Activated CD4-positive, alpha-beta T cell treated with anti-CD3 and anti-CD28 coated beads for 4 hours (primary cell): ENCODE measurements around the gene RUNX2.
"Not testable (repeated sequence)": the region's sequence is repeated elsewhere in the genome, so short reads cannot be mapped to it uniquely, and the experiment has no call there.

Experiments used
- DNase-seq, 2 donors: peaks; one replicate each; pipeline ENCODE4 v3.0.0-alpha.2; 2020

Gene RUNX2

GRCh38 chr6:45327956-45328522 is at the start of gene RUNX2:
TSS of gene RUNX2 (plus strand) at chr6:45328330. CDS start at chr6:45328727, 397 bp downstream.
- DNase-seq: no peak

DNA sequence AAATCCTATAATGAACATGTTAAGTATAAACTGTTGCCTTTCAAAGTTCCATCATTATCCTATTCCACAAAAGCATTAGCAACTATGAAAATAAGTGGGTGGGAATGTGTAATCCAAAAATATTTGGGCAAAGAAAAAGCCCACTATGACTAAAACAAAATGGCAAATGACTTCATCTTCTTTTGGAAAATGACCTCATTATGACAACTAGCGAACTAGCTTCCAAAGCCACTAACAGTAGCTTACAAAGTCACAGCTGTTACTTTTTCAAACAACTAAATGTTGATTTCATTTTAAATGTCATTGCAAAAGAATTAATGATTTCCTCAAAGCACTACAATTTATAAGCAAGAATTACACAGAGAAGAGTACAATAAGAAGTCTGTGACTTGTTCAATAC is 49.8 kb upstream of the RUNX2 start:
- no peak for DNase-seq

DNA sequence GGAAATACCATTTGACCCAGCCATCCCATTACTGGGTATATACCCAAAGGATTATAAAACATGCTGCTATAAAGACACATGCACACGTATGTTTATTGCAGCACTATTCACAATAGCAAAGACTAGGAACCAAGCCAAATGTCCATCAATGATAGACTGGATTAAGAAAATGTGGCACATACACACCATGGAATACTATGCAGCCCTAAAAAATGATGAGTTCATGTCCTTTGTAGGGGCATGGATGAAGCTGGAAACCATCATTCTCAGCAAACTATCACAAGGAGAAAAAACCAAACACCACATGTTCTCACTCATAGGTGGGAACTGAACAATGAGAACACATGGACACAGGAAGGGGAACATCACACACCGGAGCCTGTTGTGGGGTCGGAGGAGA is 41.4 kb upstream of the RUNX2 start:
- DNase-seq: not testable (repeated sequence)

DNA sequence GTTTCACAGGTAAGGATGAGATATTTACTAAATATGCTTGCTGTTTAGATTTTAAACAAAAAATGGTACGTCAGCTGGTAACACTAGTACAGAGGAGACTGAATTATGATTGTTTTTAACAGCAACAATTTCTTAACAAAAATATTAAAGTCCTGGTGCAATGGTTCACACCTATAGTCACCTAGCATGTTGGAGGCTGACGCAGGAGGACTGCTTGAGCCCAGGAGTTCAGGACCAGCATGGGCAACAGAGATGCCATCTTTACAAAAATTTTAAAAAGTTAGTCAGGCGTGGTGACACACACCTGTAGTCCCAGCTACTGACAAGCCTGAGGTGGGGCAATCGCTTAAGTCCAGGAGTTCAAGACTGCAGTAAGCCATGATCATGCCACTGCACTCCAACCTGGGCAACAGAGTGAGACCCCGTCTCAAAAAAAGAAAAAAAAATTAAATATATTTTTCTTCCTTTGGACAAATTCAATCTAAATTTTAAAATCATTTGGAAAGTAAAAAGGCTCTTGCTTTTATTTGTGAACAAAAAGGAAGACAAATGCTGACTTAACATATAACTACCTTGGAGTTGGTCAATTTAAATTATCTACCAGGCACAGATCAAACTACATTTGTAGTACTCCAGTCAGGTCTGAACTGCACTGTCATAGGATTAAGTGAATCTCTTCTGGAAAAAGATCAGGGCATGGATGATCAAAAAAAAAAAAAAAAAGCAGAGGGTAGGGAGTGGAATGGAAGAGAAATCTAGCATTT is 38.2 kb upstream of the RUNX2 start:
- no peak for DNase-seq

GRCh38 chr6:45293306-45293705 is 34.8 kb upstream of the RUNX2 start:
- no peak for DNase-seq

- DNase-seq: not testable (repeated sequence)
These were observed 33.9 kb upstream of the RUNX2 start for GRCh38 chr6:45294065-45294701.

DNA sequence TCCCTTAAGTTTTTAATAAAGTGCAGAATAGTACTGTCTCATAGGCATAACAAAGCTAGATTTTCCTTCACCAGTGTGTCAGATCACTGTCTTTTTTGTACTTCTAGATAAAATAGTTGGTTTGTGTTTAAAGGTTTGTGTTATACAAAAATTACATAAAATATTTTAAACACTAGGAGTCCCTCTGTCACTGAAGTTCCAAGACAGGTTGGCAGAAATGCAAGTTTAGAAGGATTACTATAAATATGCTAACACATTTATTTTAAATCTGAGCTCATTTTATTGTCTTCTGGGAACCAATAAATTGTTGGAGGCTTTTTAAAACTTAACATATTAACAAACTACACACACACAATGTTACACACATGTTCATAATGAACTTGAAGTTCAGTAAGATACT is 30.8 kb upstream of the RUNX2 start:
- no peak for DNase-seq

DNA sequence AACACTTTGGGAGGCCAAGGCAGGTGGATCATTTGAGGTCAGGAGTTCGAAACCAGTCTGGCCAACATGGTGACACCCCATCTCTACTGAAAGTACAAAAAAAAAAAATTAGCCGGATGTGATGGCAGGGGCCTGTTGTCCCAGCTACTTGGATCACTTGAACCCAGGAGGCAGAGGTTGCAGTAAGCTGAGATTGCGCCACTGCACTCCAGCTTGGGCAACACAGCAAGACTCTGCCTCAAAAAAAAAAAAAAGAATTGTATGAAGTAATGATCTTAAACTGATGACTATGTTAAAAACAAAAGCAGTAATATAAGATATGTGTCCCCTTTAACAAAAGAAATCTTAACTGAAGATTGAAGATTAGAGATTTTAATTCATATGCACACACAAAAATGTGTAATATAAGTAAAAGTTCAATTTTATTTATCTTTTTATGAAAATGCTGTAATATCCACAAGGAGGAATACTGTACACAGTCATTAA is 29.0 kb upstream of the RUNX2 start:
- DNase-seq: no peak

GRCh38 chr6:45300736-45301135 is 27.4 kb upstream of the RUNX2 start:
- no peak for DNase-seq

GRCh38 chr6:45301348-45302142 is 26.6 kb upstream of the RUNX2 start:
- no peak for DNase-seq

DNA sequence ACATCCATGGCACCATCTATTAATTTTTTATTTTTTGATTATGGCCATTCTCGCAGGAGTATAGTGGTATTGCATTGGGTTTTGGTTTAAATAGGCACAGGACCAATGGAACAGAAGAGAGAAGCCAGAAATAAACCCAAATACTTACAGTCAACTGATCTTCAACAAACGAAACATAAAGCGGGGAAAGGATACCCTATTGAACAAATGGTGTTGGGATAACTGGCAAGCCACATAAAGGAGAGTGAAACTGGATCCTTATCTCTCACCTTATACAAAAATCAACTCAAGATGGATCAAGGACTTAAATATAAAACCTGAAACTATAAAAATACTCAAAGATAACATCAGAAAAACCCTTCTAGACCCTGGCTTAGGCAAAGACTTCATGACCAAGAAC is 25.3 kb upstream of the RUNX2 start:
- no peak for DNase-seq

DNA sequence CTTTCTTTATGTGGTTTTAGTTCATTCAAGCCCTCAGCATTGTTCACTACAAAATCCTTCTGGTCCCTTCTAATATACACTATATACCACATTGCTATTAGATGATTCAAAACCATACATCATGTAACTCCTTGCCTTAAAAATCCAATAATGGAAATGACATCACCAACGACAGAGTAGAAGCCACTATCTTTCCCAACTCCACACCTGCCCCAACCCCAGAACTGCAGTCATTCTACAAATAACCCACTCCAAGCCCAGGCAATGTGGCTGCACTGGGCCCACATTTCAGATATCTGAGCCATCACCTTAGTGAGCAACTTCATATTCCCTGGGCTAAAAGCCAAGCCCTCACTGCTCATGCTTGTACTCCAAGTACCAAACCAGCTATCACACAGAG is 22.6 kb upstream of the RUNX2 start:
- no peak for DNase-seq

GRCh38 chr6:45310118-45310788 is 17.9 kb upstream of the RUNX2 start:
- DNase-seq: peak in 1 of 2 donors; percentile 9

DNA sequence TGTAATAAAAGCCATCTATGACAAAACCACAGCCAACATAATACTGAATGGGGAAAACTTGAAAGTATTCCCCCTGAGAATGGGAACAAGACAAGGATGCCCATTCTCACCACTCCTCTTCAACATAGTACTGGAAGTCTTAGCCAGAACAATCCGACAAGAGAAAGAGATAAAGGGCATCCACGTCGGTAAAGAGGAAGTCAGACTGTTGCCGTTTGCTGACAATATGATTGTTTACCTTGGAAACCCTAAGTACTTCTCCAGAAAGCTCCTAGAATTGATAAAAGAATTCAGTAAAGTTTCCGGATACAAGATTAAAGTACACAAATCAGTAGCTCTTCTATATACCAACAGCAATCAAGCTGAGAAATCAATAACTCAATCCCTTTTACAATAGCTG is 14.0 kb upstream of the RUNX2 start:
- DNase-seq: no peak

DNA sequence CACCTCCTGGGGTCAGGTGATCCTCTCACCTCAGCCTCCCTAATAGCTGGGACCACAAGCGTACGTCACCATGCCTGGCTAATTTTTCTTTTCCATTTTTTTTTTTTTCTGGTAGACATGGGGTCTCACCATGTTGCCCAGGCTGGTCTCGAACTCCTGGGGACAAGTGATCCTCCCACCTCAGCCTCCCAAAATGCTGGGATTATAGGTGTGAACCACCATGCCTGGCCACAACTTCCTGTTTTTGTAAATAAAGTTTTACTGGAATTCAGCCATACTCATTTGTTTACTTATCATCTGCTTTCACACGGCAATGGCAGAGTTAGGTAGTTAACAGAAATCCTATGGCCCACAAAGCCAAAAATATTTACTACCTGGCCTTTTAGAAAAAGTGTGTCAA is 7.8 kb upstream of the RUNX2 start:
- no peak for DNase-seq

DNA sequence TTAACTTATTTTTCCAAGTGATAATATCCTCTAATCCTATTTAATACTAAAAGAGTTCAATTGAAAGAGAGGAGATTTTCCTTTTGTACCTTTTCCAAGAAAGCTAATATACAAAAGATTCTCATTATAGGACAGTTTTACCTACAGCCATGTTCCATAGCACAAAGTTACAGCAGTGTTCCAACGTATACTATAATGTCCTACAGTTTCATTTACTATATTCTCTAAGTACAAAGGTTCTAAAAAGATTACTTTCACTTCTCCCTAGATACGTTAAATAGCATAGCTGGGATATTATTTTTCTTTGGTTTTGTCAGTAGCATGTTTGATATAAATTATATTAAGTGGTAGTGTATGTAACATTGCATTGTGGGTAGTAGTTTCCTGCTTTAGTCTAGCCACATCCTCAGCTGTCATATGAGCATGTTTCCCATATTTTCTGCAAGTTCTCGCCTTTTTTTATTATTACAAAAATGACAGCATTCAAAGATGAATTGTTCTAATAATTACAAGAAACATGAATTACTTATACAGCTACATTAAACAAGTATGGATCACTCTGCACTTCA is 4.4 kb upstream of the RUNX2 start:
- DNase-seq: no peak

- DNase-seq: no peak
These were observed 1.3 kb upstream of the RUNX2 start for GRCh38 chr6:45326698-45327417.

DNA sequence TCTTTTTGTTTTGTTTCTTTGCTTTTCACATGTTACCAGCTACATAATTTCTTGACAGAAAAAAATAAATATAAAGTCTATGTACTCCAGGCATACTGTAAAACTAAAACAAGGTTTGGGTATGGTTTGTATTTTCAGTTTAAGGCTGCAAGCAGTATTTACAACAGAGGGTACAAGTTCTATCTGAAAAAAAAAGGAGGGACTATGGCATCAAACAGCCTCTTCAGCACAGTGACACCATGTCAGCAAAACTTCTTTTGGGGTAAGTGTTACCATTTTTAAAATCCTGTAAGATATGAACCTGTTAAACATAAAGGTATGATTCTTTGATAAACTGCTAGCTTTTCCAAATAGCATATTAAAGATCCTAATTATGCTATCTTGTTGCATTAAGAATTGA is 393 bp downstream of the RUNX2 start:
- DNase-seq: no peak

GRCh38 chr6:45344900-45345299 is 16.8 kb downstream of the RUNX2 start:
- no peak for DNase-seq

DNA sequence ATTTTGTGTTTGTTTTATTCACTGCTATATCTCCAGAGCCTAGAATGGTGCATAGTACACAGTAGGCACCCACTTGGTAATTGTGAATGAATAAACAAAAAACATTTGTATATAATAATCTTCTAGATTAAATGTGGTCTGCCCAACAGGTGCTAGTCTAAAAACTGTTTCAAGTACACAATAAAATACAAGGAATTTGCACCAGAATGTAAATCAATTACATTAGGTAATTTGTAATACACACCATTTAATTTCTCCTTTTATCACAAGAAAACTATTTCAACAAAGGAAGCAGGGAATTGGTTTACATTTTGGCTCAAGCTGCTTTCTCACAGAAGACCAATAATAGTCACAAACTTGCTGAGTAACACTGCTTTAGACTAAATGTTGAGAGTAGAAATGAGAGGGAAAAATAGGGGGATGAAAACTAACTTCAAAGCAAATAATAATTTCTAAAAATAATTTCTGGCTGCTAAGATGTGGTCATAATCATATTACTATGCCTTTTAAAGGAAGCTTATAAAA is 22.1 kb downstream of the RUNX2 start:
- no peak for DNase-seq

DNA sequence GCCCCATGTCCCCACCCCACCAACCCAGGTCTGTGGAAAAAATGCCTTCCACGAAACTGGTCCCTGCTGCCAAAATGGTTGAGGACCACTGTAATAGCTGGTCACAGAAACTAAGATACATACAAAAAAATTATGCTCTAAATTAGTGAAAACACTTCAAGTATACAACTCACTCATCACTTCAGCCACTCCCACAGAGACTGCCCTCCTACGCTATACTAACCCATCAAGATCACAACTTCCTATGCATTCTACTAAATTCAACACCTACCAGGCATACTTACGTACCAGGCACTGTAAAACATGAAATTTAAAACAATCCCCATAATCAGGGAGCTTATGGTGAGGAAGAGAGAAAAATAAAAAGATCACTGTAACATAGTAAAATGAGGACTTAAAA is 22.9 kb downstream of the RUNX2 start:
- no peak for DNase-seq
